Upper lobe of right lung (tissue), 1 donor: ENCODE measurements around the gene ADAM22. TPM values are rescaled to one million over a fixed set of nuclear protein-coding genes. Genes with fewer than 3 reads are reported as not detected.

Experiments
- ATAC-seq: fragments of 200-7000 bp; cut with Tn5 transposase; one replicate; pipeline ENCODE4 v1.9.1; 2020; ENCODE audit warnings: mild to moderate bottlenecking, moderate library complexity
- DNase-seq: peaks from one replicate; pipeline ENCODE4 v3.0.0-alpha.2; 2020
- H3K27ac ChIP-seq: fragments of 200-600 bp; one replicate; pipeline ENCODE4 v1.8.0; 2022
- H3K27me3 ChIP-seq: fragments of 200-600 bp; one replicate; pipeline ENCODE4 v1.8.0; 2022; ENCODE audit warnings: mild to moderate bottlenecking
- H3K36me3 ChIP-seq: fragments of 200-600 bp; one replicate; pipeline ENCODE4 v1.8.0; 2022
- H3K4me1 ChIP-seq: fragments of 200-600 bp; one replicate; pipeline ENCODE4 v1.8.0; 2022
- H3K4me3 ChIP-seq: fragments of 200-600 bp; one replicate; pipeline ENCODE4 v1.8.0; 2022; ENCODE audit warnings: mild to moderate bottlenecking
- H3K9me3 ChIP-seq: fragments of 200-600 bp; one replicate; pipeline ENCODE4 v1.8.0; 2022
- intact Hi-C: fragments of 100-400 bp; cut with DNase I; formaldehyde crosslinking; loops from one replicate; pipeline ENCODE4 v1.11.0; 2022
- total RNA-seq: library from RNA; stranded (reverse); fragmentation: NEBNext Ultra II Directional; extraction: Animal tissue kit (Norgen Biotek cat#: 25700); gene quantifications from one replicate; pipeline ENCODE4 v1.2.1, GENCODE V29; 2021
- TF ChIP-seq, protein P1 (sequence below): fragments of 200-600 bp; IDR thresholded peaks from one replicate; pipeline ENCODE4 v1.8.0; 2022; ENCODE audit warnings: antibody characterized with exemption
- donor health status: DM: no; HTN: yes; CAD: no; lungs with severe emphysema.

Gene ADAM22
- total RNA-seq, 1 donor from 2014 or later: 4.3 TPM

GRCh38 chr7:88226886-88227516 is 292.9 kb downstream of the ADAM22 start:
- Histone ChIP-seq H3K9me3 (no peaks in the 10 kb centered on the region), H3K4me1 (no peaks in the 10 kb centered on the region), H3K4me3 (no peak overlapping the region), H3K36me3 (no peaks in the 10 kb centered on the region), H3K27ac (peak overlapping the region; percentile 38), H3K27me3 (no peaks in the 10 kb centered on the region)
- TF ChIP-seq, protein P1, sequence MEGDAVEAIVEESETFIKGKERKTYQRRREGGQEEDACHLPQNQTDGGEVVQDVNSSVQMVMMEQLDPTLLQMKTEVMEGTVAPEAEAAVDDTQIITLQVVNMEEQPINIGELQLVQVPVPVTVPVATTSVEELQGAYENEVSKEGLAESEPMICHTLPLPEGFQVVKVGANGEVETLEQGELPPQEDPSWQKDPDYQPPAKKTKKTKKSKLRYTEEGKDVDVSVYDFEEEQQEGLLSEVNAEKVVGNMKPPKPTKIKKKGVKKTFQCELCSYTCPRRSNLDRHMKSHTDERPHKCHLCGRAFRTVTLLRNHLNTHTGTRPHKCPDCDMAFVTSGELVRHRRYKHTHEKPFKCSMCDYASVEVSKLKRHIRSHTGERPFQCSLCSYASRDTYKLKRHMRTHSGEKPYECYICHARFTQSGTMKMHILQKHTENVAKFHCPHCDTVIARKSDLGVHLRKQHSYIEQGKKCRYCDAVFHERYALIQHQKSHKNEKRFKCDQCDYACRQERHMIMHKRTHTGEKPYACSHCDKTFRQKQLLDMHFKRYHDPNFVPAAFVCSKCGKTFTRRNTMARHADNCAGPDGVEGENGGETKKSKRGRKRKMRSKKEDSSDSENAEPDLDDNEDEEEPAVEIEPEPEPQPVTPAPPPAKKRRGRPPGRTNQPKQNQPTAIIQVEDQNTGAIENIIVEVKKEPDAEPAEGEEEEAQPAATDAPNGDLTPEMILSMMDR: no peak
- intact Hi-C loops: no loop called here
- DNase-seq (peak; percentile 84), ATAC-seq (peak; percentile 85)

DNA sequence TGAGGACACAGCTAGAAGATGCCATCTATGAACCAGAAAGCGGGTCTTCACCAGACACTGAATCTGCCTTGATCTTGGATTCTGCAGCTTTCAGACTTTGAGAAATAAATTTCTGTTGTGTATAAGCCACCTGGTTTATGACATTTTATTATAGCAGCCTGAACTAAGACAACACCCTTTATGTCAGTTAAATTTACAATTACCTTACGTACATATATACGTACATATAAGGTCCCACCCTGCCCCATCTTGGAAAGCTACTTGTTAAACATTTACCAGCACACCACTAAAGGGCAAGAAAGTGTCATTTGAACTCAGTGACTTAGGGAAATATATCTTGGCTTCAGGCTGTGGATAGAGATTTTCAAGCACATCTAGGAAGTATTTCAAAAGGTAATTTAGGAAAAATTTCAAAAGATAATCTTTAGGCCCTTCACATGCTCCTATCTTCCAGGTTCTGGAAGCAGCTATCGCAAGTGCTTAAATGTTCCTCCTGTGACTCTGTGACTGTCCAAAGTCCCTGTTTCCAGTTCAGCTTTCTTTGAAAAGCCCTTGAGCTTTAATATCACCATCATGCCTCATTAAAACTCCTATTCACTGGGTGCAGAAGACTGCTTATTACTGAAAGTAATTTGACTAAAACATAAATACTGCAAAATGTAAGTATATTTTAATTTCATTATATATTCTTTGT is 295.4 kb downstream of the ADAM22 start:
- H3K36me3 ChIP-seq: no peaks in the 10 kb centered on the region
- DNase-seq (no peak), ATAC-seq (no peak)
- H3K9me3 ChIP-seq: no peaks in the 10 kb centered on the region
- intact Hi-C loops: no loop called here
- H3K4me1 ChIP-seq: no peaks in the 10 kb centered on the region
- no peak overlapping the region for H3K4me3 ChIP-seq
- H3K27me3 ChIP-seq: no peaks in the 10 kb centered on the region
- no peak overlapping the region for H3K27ac ChIP-seq
- TF ChIP-seq, protein P1: no peak

DNA sequence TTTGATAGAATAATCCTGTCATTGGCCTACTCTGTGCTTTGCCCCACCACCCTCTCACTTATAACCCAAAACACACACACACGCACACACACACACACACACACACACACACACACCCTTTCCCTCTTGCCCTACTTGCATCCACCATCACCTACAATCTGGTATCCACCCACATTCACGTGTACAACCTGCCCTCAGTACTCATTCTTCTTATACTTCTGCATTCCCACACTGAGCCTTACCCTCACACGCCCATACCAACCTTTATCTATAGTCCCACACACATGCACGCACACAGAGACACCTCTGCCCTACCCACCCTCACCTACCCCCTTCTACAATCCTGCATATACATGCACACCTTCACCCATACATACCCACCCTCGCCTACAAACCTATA is 296.6 kb downstream of the ADAM22 start:
- Histone ChIP-seq H3K4me3 (no peak overlapping the region), H3K4me1 (no peaks in the 10 kb centered on the region), H3K9me3 (no peaks in the 10 kb centered on the region), H3K36me3 (no peaks in the 10 kb centered on the region), H3K27me3 (no peaks in the 10 kb centered on the region), H3K27ac (no peak overlapping the region)
- TF ChIP-seq, protein P1: no peak
- intact Hi-C loops: no loop called here
- DNase-seq: no peak
- no peak for ATAC-seq

DNA sequence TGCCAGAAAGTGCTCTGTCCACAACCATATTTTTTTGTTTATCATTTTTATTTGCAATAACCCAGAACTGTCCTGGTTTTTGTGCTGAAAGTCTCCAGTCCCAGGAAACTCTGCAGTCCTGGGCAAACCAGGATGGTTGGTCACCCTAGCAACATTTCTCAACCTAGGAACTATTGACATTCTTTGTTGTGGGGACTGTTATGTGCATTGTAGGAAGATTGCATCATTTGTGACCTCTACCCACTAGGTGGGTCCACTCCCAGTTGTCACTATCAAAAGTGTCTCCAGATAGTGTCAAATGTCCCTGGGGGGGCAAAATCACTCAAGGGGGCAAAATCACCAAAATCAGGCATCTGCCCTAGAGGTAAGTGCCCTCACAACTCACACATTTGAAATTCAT is 299.8 kb downstream of the ADAM22 start:
- Histone ChIP-seq H3K4me3 (no peak overlapping the region), H3K4me1 (no peaks in the 10 kb centered on the region), H3K9me3 (no peaks in the 10 kb centered on the region), H3K27ac (no peak overlapping the region), H3K36me3 (no peaks in the 10 kb centered on the region), H3K27me3 (no peaks in the 10 kb centered on the region)
- no peak for DNase-seq
- intact Hi-C loops: no loop called here
- TF ChIP-seq, protein P1: no peak
- ATAC-seq: peak; percentile 46

DNA sequence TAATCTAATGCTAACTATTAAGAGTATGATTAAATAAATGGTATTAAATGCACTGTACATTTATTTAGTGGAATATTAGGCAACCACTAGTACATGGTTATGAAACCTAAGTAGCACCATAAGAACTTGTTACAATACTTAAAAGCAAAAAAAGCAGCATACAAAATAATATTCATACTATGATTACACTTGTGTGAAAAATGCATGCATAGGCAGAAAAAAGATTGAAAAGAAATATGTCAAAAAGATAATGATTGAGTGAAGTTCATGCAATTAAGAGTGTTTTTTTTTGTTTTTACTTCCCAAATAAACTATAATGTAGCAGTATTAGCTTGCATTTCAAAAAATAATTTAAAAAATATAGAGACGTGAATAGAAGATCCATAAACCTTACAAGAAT is 305.8 kb downstream of the ADAM22 start:
- H3K27me3 ChIP-seq: no peaks in the 10 kb centered on the region
- intact Hi-C loops: loop anchor here (10.0 kb wide), 1 partner anchor 125 kb away; no protein-coding TSS in a partner anchor
- no peak for ATAC-seq

More for the DNA sequence above, 305.8 kb downstream of the ADAM22 start:
- Histone ChIP-seq H3K9me3 (no peaks in the 10 kb centered on the region), H3K27ac (no peak overlapping the region), H3K36me3 (no peaks in the 10 kb centered on the region), H3K4me3 (no peak overlapping the region), H3K4me1 (no peaks in the 10 kb centered on the region)
- DNase-seq: no peak
- TF ChIP-seq, protein P1: no peak
